GM19240 (cell line): ENCODE results near the gene CDC16.
"Not testable (repeated sequence)": the region's sequence is repeated elsewhere in the genome, so short reads cannot be mapped to it uniquely, and the experiment has no call there.

Experiments
- DNase-seq: peaks from one replicate; pipeline ENCODE4 v3.0.0; 2011; ENCODE audit warnings: low spot score; ENCODE audit not compliant: insufficient read length

Gene CDC16

DNA sequence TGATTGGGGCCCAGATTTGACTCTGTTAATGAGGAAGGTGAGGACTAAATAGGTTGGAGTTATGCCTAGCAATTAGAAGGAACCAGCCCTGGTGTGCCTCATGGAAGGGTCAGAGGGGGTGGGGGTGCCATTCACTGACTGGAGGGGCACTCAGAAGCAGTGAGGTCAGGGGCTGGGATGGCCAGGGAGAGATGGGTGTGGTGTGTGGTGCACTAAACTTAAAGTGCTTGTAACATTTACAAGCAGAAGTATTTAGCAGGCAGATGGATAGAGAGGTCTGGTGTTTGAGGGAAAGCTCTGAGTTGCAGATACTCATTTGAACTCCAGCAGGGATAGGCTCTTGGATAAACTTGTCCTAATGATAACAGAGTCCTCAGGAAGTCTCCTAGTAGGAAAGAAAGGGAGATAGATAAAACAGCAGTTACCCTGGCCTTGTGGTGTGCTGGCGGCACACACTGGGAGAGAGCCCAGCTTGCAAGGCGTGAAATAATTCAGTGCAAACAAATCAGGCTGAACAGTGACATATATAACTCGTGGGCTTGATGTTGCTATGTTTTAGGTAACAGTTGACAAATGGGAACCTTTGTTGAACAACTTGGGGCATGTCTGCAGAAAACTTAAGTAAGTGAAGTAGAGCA lies 26.8 kb downstream of the CDC16 start:
- no peak for DNase-seq

DNA sequence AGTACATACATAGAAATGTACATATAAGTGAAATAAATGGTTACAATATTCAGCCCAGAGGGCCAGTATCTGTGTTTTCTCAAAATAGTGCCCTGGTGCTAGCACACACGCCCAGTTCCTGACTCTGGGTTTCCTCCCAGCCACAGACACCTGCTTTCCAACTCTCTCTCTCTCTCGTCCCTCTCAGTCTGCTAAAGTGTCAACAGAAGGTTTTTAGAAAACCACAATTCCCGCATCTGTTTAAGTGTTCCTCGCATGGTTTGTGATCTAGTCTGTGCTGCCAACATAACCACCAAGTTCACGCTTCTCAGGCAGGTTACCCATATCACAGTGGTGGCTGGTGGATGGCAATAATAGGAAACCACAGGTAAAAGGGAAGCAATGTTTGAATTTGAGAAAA lies 28.9 kb downstream of the CDC16 start:
- no peak for DNase-seq

DNA sequence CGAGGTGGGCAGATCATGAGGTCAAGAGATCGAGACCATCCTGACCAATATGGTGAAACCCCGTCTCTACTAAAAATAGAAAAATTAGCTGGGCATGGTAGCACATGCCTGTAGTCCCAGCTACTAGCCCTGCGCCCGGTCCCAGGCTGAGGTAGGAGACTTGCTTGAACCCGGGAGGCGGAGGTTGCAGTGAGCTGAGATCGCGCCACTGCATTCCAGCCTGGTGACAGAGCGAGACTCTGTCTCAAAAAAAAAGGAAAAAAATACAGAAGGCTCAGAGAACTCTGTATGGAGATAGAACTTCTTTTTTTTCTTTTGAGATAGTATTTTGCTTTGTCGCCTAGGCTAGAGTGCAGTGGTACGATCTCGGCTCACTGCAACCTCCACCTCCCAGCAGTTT lies 29.6 kb downstream of the CDC16 start:
- DNase-seq, result not testable (repeated sequence)

DNA sequence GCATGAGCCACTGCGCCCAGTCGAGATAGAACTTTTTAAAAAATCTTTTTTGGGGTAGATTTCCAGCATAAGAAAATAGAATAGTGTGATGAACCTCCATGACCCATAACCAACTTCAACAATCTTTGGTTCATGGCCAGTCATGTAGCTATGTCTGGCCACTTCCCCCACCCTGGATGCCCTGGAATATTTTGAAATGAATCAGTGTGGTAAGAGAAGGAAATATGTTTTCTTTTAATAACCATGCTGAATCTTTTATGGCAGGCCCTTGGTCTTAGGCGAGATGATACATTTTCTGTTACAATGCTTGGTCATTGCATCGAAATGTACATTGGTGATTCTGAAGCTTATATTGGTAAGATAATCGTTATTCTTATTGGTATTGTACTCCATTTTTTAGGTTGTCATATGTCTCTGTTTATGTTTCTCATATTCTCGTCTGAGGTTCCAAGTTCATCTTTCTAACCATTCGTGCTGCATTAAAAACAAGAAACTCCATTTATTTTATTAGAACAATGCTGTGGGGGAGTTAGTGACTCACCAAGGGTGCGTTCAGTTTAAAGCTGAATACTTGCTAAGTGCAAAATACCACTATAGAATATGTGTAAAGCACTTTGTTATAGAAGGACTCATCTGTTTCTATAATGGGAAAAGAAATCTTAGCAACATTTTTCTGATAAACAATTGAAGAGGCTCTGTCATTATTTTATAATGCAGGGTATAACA lies 30.4 kb downstream of the CDC16 start:
- no peak for DNase-seq

DNA sequence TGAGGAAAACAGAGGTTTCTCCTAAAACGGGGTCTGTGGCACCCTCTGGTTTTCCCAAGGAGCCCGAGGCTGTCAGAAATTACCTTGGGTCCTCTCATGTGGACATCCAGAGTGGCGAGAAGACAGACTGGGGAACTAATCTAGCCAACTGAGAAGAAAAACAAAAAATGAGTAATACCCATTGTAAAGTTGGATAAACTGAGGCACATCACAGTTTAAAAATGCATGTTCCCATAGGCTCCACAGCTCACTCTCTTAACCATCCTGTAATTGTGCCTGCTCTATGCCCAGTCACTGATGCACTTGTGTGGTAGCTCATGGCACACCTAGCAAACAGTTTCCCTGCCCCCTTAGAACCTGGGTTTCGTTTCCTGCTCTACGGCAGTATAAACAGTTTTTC lies 31.5 kb downstream of the CDC16 start:
- DNase-seq, result no peak

DNA sequence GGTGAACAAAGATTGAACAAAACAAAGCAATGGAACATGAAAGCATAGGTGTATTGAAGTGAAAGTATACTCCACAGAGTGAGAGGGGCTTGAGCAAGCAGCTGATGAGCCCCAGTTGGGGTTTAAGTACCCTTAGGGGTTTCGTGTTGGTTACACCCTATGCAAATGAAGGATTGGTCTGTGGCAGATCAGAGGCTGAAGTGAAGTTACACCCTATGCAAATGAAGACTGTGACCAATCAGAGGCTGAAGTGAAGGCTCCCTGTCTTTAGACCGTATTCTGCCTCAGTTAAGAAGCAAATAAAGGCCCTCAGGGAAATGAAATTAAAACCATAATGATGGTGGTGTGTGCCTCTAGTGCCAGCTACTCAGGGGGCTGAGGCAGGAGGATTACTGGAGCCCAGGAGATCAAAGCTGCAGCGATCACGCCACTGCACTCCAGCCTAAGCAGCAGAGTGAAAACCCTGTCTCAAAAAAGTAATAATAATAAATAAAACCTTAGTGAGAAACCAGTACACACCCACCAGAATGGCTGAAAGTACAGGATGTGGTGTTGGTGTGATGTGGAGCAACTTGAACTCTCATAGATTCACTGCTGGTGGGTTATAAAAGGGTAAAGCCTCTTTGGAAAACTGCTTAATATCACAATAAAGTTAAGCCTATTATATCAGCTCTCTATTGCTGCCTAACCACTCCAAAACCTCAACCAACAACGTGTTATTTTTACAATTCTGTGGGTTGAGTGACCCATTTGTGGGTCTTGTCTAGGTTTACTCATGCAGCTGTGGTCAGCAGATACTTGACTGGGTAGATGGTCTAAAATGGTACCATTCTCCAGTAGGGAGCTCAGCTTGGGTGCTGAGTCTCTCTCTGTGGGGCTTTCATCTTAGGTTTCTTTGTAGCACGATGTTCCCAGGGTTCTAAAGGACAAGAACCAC lies 33.9 kb downstream of the CDC16 start:
- no peak for DNase-seq

DNA sequence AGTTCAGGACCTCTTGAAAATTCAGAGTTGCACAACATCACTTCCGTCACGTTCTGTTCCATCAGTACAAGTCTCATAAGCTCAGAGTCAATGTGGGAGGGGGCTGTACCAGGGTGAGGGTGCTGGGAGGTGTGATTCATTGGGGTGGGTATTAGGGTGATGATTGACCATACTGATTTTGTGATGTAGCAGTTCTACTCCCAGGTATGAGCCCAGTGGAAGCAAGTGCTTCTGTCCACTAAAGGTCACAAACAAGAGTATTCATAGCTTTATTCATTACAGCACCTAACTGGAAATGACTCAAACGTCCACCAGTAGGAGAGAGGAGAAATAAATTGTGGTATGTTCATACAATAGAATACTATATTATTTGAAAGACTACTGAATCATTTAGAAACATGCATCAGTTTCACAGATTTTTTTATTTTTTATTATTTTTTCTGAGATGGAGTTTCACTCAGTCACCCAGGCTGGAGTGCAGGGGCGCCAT lies 34.6 kb downstream of the CDC16 start:
- no peak for DNase-seq

DNA sequence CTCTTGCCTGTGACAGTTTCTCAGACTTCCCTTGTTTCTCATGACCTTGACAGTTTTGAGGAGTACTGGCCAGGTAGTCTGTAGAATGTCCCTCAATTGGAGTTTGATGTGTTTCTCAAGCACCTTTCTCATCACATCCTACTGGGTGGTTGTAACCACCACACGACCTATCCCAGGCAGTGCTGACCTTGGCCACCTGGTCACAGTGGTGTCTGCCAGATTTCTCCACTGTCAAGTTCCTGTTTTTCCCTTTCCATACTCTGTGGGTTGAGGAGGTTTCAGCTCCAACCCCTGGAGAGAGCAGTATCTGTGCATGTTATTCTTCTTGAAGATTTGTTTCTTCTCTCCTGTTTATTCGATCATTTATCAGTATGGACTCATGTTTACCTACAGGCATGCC lies 38.3 kb downstream of the CDC16 start:
- DNase-seq, result no peak

DNA sequence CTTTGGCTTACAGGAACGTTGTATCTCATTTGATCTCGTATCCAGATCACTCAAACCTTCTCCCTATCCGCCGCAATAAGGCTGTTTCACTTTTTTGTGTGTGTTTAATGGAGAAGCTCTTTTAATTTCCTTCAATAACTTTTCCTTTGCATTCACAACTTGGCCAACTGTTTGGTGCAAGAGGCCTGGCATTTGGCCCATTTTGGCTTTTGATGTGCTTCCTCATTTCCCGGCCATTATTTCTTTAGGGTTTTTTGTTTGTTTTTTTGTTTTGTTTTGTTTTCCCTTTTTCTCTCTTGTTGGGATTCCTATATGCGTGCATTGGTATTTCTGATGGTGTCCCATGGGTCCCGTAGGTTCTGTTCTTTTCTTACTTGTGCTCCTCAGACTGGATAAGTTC lies 40.6 kb downstream of the CDC16 start:
- no peak for DNase-seq

DNA sequence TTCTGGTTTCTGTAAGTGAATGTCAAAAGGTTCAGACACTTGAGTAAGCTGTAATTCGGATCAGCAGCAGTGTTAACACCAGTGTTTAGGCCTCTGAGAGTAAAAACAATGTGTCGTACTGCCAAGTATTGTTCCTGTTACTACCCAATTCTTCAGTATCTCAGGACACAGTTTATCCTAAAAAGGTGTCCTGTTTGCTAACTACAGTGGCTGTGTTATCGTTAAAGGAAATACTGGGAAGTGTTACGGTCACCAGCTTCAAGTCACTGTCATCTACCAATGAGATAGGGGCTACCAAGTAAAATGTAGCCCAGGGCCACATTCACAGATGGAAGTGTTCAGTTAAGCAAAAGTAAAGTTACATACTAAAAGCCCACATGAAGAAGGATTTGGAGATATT lies 44.4 kb downstream of the CDC16 start:
- DNase-seq, result no peak

DNA sequence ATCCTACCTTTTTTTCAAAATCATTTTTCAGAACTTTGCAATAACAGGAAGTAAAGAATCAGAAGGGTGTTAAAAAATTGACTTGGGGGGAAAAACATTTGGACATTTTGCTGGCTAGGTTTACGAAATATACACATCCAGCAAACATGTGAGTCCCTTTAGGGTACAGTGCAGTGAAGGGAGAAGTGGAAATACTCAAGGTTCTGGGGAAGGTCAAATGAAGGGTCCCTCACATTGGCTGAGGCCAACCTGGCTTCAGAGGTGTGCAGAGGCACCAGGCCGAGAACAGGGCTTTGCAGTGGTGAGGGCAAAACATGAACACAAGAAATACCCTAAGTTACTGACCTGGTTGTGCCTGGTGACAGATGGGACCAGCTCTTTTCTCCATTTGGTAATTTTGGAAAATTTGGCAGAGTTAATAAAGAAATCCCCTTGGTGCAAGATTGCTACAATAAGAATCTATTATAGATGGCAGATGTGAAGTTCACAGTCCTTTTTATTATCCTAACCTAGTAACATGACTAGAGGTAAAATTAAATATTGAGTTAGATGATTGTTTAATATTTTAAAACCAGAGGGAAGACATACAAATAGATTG lies 45.2 kb downstream of the CDC16 start:
- DNase-seq, result no peak

DNA sequence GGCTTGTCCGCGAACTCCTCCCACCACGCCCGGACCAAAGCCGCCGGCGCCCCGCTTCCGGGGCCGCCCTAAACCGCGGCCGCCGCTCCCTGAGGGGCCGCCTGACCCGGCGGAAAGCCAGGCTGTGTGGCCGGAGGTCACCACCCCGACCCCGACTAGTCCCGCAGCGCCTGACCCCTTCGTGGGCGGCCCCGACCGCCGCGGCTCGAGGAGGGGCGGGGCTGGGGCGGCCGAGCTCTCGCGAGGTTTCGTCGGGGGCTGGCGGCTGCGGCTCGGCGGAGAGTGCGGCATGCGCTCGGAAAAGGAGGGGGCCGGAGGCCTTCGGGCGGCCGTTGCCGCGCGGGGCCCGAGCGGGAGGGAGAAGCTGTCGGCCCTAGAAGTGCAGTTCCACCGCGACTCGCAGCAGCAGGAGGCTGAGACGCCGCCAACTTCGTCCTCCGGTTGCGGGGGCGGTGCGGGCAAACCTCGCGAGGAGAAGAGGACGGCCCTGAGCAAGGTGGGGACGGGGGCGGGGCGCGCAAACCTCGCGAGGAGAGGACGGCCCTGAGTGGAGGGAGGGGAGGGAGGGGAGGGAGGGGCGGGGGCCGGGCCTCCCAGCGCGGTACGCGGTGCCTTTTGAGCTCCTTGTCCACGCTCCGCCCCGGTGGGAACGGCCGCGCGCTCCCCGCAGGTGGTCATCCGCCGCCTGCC lies 46.8 kb downstream of the CDC16 start, which contains the start of gene UPF3A:
UPF3A (plus strand) TSS at position 251 of the 690 bp plus-strand sequence; CDS start at position 290, 39 bp downstream.
- DNase-seq, result peak; percentile 66

DNA sequence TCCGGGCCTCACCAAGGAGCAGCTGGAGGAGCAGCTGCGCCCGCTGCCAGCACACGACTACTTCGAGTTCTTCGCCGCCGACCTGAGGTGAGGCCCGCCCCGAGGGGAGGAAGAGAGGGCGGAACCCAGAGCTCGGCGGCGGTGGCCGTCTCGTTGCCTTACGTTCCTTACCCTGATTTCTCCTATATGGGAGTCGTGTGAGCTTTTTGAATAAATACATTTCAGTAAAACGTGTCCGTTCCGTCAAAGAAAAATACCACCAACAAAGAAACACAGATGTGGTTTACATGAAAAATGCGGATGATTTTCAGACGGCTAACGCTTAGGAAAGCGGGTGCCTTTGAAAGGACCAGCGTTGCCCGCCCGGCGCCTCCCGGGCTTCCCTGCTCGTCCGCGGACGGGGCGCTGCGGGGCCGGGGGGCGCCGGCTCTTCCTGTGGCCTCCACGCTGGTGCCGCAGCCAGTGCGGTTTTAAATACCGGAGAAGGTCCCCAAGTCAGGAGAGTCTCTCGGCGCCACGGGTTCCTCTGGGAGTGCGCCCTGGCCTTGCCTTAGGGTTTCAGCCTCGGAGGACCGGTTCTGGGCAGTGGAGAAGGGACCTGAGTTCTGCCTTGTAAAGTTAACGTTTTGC lies 47.5 kb downstream of the CDC16 start:
- DNase-seq, result no peak

DNA sequence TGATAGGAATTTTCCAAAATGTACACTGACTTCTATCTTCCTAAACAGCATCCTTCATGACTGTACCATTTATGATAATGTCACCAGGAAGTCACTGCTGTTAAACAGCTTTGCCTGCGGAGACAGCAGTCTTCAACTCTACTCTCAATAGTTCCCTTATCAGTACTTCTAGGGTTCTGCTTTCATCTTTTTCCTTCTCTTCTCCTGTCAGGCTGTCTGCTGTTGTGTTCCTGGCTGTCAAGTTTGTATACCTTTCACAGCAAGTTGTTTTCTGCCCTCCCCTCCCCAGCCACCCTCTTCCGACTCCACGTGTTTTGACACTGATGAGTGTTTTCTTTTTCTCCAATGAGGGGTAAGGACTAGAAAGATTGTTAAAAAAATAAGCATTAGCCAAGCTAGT lies 48.9 kb downstream of the CDC16 start:
- no peak for DNase-seq

DNA sequence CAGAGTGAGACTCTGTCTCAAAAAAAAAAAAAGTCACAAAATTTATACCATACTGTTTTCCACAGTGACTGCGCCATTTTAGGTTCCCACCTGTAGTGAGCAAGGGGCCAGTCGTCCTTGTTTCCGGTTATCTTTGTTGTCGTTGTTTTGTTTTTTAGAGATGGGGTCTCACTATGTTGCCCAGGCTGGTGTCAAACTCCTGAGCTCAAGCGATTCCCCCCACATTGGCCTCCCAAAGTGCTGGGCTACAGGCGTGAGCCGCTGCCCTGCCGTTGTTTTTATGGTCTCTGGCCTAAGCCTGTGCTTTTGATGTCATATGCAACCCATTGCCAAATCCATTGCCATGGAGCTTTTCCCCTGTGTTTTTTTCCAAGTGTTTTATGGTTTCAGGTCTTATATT lies 50.0 kb downstream of the CDC16 start:
- DNase-seq, result no peak

DNA sequence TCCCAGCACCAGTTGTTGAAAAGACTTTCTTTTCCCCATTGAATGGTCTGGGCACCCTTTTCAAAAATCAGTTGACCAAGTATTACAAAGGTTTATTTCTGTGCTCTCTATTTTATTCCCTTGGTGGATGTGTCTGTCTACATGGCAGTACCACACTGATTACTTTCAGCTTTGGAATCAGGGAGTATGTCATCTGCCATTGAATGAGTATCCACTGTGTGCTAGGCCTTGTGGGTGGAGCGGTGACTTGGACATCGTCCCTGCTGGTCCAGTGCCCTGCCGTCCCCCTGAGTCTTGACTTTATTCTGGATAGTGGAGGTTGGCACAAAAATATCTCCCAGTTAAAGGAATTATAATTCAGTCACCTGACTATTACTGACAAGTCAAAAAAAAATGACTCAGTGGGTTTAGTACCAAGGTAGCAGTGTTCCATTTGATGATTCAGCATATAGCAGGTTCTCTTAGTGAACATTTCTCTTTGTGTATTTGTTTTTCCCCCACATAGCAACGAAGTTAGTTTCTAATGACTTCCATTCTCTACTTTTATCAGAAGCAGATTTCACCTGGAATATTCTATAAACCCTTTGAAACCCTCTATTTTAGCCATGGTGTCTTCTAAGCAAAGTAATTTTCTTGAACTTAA lies 50.6 kb downstream of the CDC16 start:
- no peak for DNase-seq

DNA sequence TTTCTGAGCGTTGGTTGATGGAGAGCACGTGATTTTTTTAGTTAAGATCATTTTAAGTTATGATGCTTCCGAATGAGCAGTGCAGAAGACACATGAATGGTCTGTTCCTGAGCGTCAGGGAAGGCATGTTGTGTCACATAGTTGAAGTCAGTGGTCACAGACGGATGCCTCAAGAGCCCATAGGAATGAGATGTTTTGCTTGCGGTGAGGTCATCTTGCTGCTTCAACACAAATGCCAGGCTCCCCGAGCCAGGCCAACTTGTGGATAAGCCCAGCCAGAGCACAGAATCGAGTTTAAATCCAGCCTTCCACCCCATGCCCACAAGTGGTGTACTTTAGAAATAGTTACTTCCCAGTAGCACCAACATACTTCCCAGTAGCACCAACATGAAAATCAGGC lies 52.1 kb downstream of the CDC16 start:
- DNase-seq, result no peak

DNA sequence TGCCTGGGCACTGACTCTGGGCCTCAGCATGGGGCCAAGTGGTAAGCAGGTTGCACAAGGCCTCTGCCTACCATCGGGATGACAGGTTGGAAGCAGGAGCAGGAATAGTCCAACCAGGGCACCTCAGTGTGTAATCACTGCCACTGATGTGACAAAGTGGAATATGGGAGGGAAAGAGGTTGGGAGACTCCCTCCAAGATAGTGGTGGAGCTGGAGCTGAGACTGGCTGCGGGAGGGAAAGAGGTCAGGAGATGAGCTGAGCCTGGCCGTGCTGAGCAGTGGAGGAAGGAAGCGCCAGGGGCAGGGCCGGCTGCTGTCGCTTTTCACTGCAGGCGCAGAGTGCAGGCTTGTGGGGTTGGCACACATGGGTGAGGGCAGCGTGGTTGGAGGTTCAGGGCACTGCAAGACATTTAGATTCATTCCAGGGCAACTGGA lies 53.5 kb downstream of the CDC16 start:
- no peak for DNase-seq

DNA sequence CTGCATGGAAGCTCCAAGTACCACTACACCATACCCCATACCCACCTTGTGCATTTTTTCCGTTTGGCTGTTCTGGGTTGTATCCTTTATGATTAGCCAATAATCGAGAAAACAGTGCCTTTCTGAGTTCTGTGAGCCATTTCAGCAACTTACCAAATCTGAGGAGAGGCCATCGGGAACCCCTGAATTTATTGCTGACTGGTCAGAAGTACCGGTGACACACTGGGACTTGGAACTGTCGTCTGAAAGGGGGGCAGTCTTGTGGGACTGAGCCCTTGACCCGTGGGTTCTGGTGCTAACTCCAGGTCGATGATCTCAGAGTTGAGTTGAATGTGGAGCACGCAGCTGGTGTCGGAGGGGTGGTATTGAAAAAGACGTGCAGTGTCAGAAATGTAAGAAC lies 61.8 kb downstream of the CDC16 start:
- no peak for DNase-seq

DNA sequence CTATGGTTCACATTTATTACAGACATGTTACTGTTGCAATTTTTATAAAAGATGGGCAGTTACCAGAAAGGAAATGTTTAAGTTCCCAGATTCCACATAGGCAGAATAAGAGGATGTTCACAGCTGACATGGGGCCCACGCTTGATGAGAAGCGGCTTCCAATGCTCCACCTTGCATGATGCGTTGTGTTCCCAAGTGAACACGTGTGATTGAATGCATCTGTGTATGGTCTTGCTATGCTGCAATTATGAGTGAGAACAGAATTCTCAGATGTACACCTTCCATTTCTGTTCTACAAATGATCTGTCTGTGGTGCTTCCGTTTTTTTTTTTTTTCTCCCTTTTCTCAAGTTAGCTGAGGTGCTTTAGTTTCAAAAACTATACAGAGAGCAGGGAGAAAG lies 62.2 kb downstream of the CDC16 start:
- DNase-seq, result no peak
